GM23248 (cell line): ENCODE data around the gene MYO18B. TPM values are rescaled to one million over a fixed set of nuclear protein-coding genes. Genes with fewer than 3 reads are reported as not detected.

Experiments
- DNase-seq: peaks from one replicate; pipeline ENCODE4 v3.0.0-alpha.2; 2015
- H2AFZ ChIP-seq: fragments of 200-600 bp; sonication (generic); 2 replicates; pipeline ENCODE4 v1.6.1; 2016; ENCODE audit warnings: antibody characterized with exemption
- H3F3A ChIP-seq: fragments of 200-600 bp; sonication (generic); 2 replicates; pipeline ENCODE4 v1.6.1; 2016; ENCODE audit warnings: mild to moderate bottlenecking, antibody characterized with exemption, mixed run types; ENCODE audit not compliant: insufficient read depth
- H3K27ac ChIP-seq: fragments of 200-600 bp; sonication (generic); 2 replicates; pipeline ENCODE4 v1.5.1; 2016; ENCODE audit warnings: mild to moderate bottlenecking
- H3K27me3 ChIP-seq: fragments of 200-600 bp; sonication (generic); replicated peaks from 2 replicates; pipeline ENCODE4 v1.6.1; 2016; ENCODE audit warnings: mild to moderate bottlenecking; ENCODE audit not compliant: insufficient read depth
- H3K36me3 ChIP-seq: fragments of 200-600 bp; sonication (generic); 2 replicates; pipeline ENCODE4 v1.6.1; 2016; ENCODE audit warnings: low read depth, mild to moderate bottlenecking
- H3K4me1 ChIP-seq: fragments of 200-600 bp; sonication (generic); 2 replicates; pipeline ENCODE4 v1.6.1; 2016; ENCODE audit warnings: mild to moderate bottlenecking; ENCODE audit not compliant: insufficient read depth
- H3K4me2 ChIP-seq: fragments of 200-600 bp; sonication (generic); one replicate; pipeline ENCODE4 v1.6.1; 2016; ENCODE audit warnings: mild to moderate bottlenecking; ENCODE audit not compliant: unreplicated experiment
- H3K4me3 ChIP-seq: fragments of 200-600 bp; sonication (generic); 2 replicates; pipeline ENCODE4 v1.5.1; 2016; ENCODE audit warnings: mild to moderate bottlenecking
- H3K79me2 ChIP-seq: fragments of 200-600 bp; sonication (generic); 2 replicates; pipeline ENCODE4 v1.6.1; 2016; ENCODE audit warnings: mild to moderate bottlenecking; ENCODE audit not compliant: insufficient read depth
- H3K9ac ChIP-seq: fragments of 200-600 bp; sonication (generic); 2 replicates; pipeline ENCODE4 v1.6.1; 2016; ENCODE audit warnings: mild to moderate bottlenecking
- H3K9me2 ChIP-seq: fragments of 200-600 bp; sonication (generic); 2 replicates; pipeline ENCODE4 v1.6.1; 2016; ENCODE audit warnings: mixed run types, mild to moderate bottlenecking, moderate library complexity; ENCODE audit not compliant: insufficient read depth
- H3K9me3 ChIP-seq: fragments of 200-600 bp; sonication (generic); one replicate; pipeline ENCODE4 v1.6.1; 2017; ENCODE audit warnings: low read depth
- H4K20me1 ChIP-seq: fragments of 200-600 bp; sonication (generic); 2 replicates; pipeline ENCODE4 v1.6.0; 2016; ENCODE audit not compliant: insufficient read depth
- EZH2 ChIP-seq: fragments of 200-600 bp; sonication (generic); IDR thresholded peaks from 2 replicates; pipeline ENCODE4 v1.6.1; 2018; ENCODE audit warnings: antibody characterized with exemption, mild to moderate bottlenecking; ENCODE audit not compliant: insufficient read depth, poor library complexity, severe bottlenecking
- EZH2phosphoT487 ChIP-seq: fragments of 200-600 bp; sonication (generic); IDR thresholded peaks from 2 replicates; pipeline ENCODE4 v1.6.1; 2018; ENCODE audit warnings: antibody characterized with exemption, moderate library complexity, mild to moderate bottlenecking, low read depth; ENCODE audit not compliant: insufficient read depth
- WGBS, 2 experiments: methylation state at CpG; one replicate each; pipeline ENCODE4 v1.1.6; 2015 to 2017; ENCODE audit warnings: low lambda C conversion rate in 2 of 2, low coverage in 1 of 2; ENCODE audit errors: missing lambda C conversion rate in 2 of 2; 5-methylcytosine and 5-hydroxymethylcytosine counted together
- in situ Hi-C: fragments of 300-500 bp; cut with MboI; formaldehyde crosslinking; loops from 2 replicates; pipeline ENCODE4 v1.15.0; 2020
- polyA plus RNA-seq: library from polyadenylated mRNA; unstranded; fragments of >200 nt; fragmentation: Nextera tagmentation; extraction: Ambion mirVana; gene quantifications from 2 replicates; pipeline ENCODE4 v1.2.1, GENCODE V29; 2016
- total RNA-seq: library from RNA; depleted of rRNA; stranded (reverse); fragments of >200 nt; shearing (Covaris generic); gene quantifications from 2 replicates; pipeline ENCODE4 v1.2.3, GENCODE V29; 2014

Gene MYO18B
- total and polyA plus RNA-seq, 2 experiments from 2014 or later = not detected

DNA sequence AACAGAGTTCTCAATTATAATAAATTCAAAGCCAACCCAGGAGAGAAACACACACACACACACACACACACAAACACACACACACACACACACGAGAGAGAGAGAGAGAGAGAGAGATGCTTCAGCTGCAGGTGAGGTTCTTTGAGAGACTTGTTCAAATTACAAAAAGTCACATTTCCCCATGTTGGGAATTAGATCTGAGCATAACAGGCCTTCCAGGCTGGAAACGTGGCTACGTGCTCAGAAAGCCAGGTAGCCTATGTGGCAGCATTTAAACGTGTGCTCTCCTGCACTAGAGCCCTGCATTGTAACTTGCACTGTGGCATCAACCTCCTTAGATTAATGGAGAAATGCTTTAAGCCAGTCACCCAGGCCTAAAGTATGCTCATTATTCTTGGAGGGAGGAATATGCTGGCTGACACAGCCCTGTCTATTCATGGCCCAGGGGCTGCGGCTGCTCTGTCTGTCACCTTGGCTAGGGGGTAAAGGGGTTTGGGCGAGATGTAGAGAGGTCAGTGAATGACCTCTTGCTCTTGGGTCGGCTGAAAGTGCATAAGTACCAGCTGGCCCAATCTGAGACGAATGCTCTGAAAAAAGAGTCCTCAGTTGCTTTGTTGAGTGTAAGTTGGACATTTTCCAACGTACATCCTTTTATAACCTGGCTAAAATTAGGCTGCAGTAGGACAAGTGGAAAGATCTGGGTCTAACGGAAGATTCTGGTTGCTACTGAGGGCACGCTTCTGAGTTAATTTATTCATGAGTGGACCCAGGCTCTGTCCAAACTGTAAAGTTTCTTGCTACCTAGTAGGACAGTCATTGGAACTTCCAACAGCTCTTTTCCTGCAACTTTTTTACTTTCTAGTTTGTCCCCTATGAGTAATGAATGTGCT is 256.1 kb downstream of the MYO18B start:
- in situ Hi-C loops = no loop called here
- WGBS, 2 experiments = 4 to 10% methylated on average over 11 of the region's 11 CpGs
- no peak overlapping the region for H2AFZ ChIP-seq
- no peaks in the 10 kb centered on the region for H3K4me1 ChIP-seq
- H3K4me3 ChIP-seq = no peak overlapping the region
- H3K9ac ChIP-seq = no peak overlapping the region
- H3F3A ChIP-seq = no peaks in the 10 kb centered on the region
- no peaks in the 10 kb centered on the region for H4K20me1 ChIP-seq
- no peaks in the 10 kb centered on the region for H3K79me2 ChIP-seq
- H3K4me2 ChIP-seq = no peak overlapping the region
- TF ChIP-seq EZH2 = no peak
- no peak for TF ChIP-seq EZH2phosphoT487
- H3K9me2 ChIP-seq = no peaks in the 10 kb centered on the region
- no peaks in the 10 kb centered on the region for H3K9me3 ChIP-seq
- H3K27me3 ChIP-seq = no peaks in the 10 kb centered on the region
- no peak for DNase-seq
- no peak overlapping the region for H3K27ac ChIP-seq
- H3K36me3 ChIP-seq = no peaks in the 10 kb centered on the region

DNA sequence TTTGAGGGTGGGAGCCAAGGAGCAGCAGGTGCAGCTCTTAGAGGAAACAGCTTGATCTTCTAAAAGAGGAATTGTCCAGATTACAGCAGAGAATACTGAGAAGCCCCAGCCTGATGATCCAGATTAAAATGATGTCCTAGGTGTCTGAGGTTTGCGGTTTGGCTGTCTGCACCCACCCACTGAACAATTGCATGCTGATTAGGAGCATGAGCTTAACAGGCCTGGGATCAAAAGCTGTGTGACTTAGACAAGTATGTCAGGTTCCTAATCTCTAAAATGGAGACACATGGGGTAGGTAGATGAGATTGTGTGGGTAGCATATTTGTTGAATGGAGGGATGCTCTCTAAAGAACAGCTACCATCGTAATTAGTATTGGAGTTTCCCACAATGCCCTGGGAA is 260.5 kb downstream of the MYO18B start:
- Histone ChIP-seq H3K36me3 (no peaks in the 10 kb centered on the region), H3K9me3 (no peaks in the 10 kb centered on the region), H3K9ac (no peak overlapping the region), H3K27me3 (no peaks in the 10 kb centered on the region), H3K79me2 (no peaks in the 10 kb centered on the region), H3K4me2 (no peak overlapping the region), H4K20me1 (no peaks in the 10 kb centered on the region), H3K9me2 (no peaks in the 10 kb centered on the region), H3K27ac (no peak overlapping the region), H3K4me3 (no peak overlapping the region), H3F3A (no peaks in the 10 kb centered on the region), H3K4me1 (no peaks in the 10 kb centered on the region), H2AFZ (no peak overlapping the region)
- TF ChIP-seq EZH2phosphoT487 (no peak), EZH2 (no peak)
- DNase-seq = no peak
- in situ Hi-C loops = no loop called here
- WGBS, 2 experiments = 15 to 18% methylated on average over 2 of the region's 2 CpGs

DNA sequence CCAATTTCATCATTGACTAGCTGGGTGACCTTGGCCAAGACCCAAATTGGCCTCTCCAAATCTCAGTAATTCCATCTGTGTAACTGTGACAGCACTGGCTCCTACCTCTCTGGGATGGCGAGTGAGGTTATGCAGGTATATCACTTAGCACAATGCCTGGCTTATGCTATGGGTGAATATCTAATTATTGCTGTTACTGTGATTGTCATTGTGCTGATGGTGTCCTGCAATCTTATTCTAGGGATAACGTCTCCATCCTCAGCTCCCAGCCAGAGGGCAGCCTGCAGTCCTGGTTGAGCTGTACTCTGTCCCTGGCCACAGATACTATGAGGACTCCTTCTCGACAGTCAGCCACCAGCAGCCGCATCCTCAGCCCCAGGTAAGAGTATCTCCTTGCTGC is 262.5 kb downstream of the MYO18B start:
- no peak overlapping the region for H3K27ac ChIP-seq
- no peaks in the 10 kb centered on the region for H3K9me3 ChIP-seq
- H3F3A ChIP-seq = no peaks in the 10 kb centered on the region
- no peak overlapping the region for H3K4me3 ChIP-seq
- no peak for DNase-seq
- no peaks in the 10 kb centered on the region for H3K27me3 ChIP-seq
- TF ChIP-seq EZH2 (no peak), EZH2phosphoT487 (no peak)
- no peaks in the 10 kb centered on the region for H3K79me2 ChIP-seq
- WGBS, 2 experiments = 25 to 31% methylated on average over 4 of the region's 4 CpGs
- no peaks in the 10 kb centered on the region for H3K9me2 ChIP-seq
- H3K36me3 ChIP-seq = no peaks in the 10 kb centered on the region
- H3K9ac ChIP-seq = no peak overlapping the region
- no peak overlapping the region for H3K4me2 ChIP-seq
- H2AFZ ChIP-seq = no peak overlapping the region
- H4K20me1 ChIP-seq = no peaks in the 10 kb centered on the region
- in situ Hi-C loops = no loop called here
- no peaks in the 10 kb centered on the region for H3K4me1 ChIP-seq

- Histone ChIP-seq H3K27me3 (no peaks in the 10 kb centered on the region), H4K20me1 (no peaks in the 10 kb centered on the region), H3K9me3 (no peaks in the 10 kb centered on the region), H3K4me2 (no peak overlapping the region), H3K4me1 (no peaks in the 10 kb centered on the region), H3K9me2 (no peaks in the 10 kb centered on the region), H3K36me3 (no peaks in the 10 kb centered on the region), H3K9ac (no peak overlapping the region), H2AFZ (no peak overlapping the region), H3K27ac (no peak overlapping the region), H3F3A (no peaks in the 10 kb centered on the region), H3K4me3 (no peak overlapping the region), H3K79me2 (no peaks in the 10 kb centered on the region)
- WGBS, 2 experiments = 2 to 8% methylated on average over 7 of the region's 7 CpGs
- no peak for TF ChIP-seq EZH2
- no peak for TF ChIP-seq EZH2phosphoT487
- in situ Hi-C loops = no loop called here
- no peak for DNase-seq
These were observed 266.6 kb downstream of the MYO18B start for GRCh38 chr22:26008587-26008986.

DNA sequence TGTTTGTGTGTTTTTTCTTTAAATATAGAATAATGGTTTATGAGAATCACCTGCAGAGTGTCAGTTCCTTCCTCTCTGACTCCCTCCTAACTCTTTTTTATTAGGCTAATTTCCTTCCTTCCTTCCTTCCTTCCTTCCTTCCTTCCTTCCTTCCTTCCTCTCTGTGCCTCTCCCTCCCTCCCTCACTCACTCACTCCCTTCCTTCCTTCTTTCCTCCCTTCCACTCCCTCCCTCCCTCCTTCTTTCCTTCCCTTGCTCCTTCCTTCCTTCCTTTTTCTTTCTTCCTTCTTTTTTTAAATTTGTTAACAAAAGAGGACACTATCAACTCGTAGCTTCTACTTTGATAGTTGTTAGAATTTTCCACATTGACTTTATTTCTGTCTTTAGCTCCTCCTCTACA is 274.9 kb downstream of the MYO18B start:
- Histone ChIP-seq H3K27ac (no peak overlapping the region), H3K27me3 (no peaks in the 10 kb centered on the region), H3K9me2 (no peaks in the 10 kb centered on the region), H3K79me2 (no peaks in the 10 kb centered on the region), H3K9ac (no peak overlapping the region), H3F3A (no peaks in the 10 kb centered on the region), H3K36me3 (no peaks in the 10 kb centered on the region), H3K4me3 (no peak overlapping the region), H4K20me1 (no peaks in the 10 kb centered on the region), H3K9me3 (no peaks in the 10 kb centered on the region), H3K4me2 (no peak overlapping the region), H3K4me1 (no peaks in the 10 kb centered on the region), H2AFZ (no peak overlapping the region)
- in situ Hi-C loops = no loop called here
- TF ChIP-seq EZH2 (no peak), EZH2phosphoT487 (no peak)
- no peak for DNase-seq
- 0 to 3% methylated on average over 1 of the region's 1 CpG for WGBS, 2 experiments
